ENCODE measurements around the gene IQSEC3. TPM values are rescaled to one million over a fixed set of nuclear protein-coding genes. Genes with fewer than 3 reads are reported as not detected.

IQSEC3 gene
- total and polyA plus RNA-seq, 8 donors, result 0.64 to 8.4 (median 6.0) TPM

DNA sequence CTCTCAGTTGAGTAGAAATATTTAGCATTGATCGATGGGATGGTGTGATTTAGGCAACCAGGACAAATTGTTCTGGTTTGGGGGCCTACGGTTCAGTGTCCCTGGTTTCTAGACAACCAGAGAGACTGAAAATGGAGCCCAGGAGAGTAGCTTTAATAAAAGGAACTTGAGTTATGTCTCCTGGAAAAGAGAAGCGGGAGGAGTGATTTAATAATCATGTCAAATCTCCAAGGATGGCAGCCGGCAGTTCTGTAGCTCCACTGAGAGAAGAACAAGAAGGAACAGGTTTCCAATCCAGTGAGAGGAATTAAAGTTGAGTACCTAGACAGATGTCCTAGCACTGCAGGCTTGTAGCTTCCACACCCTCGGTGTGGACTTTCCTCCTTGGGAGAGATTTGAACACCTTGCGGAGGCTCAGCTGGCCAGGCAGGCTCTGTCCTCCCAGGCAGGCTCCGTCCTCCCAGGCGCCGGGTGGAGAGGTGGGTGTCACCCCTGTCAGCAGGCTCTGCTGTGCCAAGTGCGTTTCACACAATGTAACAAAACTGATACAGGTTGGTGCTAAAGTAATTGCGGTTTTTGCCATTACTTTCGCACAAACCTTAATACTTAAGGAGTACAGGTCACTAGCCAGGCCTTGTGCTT is 101.5 kb downstream of the IQSEC3 start:
- Histone ChIP-seq H3K27ac (no peak overlapping the region), H3K4me1 (no peaks in the 10 kb centered on the region), H3K36me3 (no peaks in the 10 kb centered on the region), H3K27me3 (peaks cover 0 to 40% of the 10 kb centered on the region in 2 donors), H3K4me3 (no peak overlapping the region), H3K9me3 (no peaks in the 10 kb centered on the region)
- ATAC-seq (no peak), DNase-seq (peak in 1 of 4 donors; percentile 71)
- TF ChIP-seq, protein P1, sequence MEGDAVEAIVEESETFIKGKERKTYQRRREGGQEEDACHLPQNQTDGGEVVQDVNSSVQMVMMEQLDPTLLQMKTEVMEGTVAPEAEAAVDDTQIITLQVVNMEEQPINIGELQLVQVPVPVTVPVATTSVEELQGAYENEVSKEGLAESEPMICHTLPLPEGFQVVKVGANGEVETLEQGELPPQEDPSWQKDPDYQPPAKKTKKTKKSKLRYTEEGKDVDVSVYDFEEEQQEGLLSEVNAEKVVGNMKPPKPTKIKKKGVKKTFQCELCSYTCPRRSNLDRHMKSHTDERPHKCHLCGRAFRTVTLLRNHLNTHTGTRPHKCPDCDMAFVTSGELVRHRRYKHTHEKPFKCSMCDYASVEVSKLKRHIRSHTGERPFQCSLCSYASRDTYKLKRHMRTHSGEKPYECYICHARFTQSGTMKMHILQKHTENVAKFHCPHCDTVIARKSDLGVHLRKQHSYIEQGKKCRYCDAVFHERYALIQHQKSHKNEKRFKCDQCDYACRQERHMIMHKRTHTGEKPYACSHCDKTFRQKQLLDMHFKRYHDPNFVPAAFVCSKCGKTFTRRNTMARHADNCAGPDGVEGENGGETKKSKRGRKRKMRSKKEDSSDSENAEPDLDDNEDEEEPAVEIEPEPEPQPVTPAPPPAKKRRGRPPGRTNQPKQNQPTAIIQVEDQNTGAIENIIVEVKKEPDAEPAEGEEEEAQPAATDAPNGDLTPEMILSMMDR (IDR thresholded peaks at IDR 0.05), result no peak
- intact Hi-C loops (cut with DNase I), result no loop called here

- no peaks in the 10 kb centered on the region for H3K9me3 ChIP-seq
- TF ChIP-seq, protein P1 (IDR thresholded peaks at IDR 0.05), result no peak
- intact Hi-C loops (cut with DNase I), result no loop called here
- H3K27me3 ChIP-seq, result peaks cover 0 to 43% of the 10 kb centered on the region in 2 donors
- DNase-seq (peak in 1 of 4 donors; percentile 50), ATAC-seq (no peak)
- no peaks in the 10 kb centered on the region for H3K36me3 ChIP-seq
- H3K4me1 ChIP-seq, result no peaks in the 10 kb centered on the region
- H3K4me3 ChIP-seq, result no peak overlapping the region
- no peak overlapping the region for H3K27ac ChIP-seq
Observed at GRCh38 chr12:168763-169525, 102.4 kb downstream of the IQSEC3 start.

DNA sequence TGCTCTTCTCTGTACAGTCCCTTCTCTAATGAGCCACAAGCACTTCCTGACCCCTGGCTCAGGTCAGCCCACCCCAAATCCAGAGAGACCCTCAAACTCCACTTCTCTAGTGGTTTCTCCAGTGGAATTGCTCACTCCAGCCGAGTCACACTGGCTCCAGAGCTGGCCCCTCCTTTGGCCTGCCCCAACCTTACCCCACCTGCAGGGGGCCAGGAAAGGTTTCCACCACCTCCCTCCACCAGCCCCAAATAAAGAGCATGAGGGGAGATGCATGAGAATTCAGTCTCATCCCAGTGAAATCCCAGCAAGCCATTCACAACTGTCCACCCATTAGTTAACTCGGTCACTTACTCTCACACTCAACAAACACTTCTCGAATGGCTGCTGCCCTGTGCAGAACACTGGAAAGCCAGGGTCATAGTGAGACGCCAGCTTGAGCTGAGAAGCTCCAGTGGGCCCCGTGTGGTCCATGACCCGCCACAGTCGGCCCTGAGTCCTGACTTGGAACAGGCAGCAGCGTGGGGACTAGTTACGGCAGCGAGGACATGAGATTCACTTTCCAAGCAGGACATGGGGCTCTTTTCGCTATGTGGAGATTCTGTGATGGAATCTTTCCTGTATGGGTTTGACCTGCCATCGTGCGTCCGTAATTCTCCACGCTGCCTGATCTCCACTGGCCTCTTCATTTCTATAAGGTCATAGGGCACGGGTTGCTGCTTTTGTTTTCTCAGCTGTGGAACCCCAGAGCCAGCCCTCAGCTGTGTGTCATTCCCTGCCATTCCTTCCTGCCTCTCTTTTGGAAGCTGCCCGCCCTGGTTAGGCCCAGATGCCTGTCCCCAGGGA is 103.2 kb downstream of the IQSEC3 start:
- Histone ChIP-seq H3K27ac (no peak overlapping the region), H3K9me3 (no peaks in the 10 kb centered on the region), H3K27me3 (peaks cover 0 to 52% of the 10 kb centered on the region in 2 donors), H3K36me3 (no peaks in the 10 kb centered on the region), H3K4me3 (no peak overlapping the region), H3K4me1 (no peaks in the 10 kb centered on the region)
- TF ChIP-seq, protein P1 (IDR thresholded peaks at IDR 0.05), result no peak
- ATAC-seq, result no peak
- intact Hi-C loops (cut with DNase I), result no loop called here
- no peak for DNase-seq

DNA sequence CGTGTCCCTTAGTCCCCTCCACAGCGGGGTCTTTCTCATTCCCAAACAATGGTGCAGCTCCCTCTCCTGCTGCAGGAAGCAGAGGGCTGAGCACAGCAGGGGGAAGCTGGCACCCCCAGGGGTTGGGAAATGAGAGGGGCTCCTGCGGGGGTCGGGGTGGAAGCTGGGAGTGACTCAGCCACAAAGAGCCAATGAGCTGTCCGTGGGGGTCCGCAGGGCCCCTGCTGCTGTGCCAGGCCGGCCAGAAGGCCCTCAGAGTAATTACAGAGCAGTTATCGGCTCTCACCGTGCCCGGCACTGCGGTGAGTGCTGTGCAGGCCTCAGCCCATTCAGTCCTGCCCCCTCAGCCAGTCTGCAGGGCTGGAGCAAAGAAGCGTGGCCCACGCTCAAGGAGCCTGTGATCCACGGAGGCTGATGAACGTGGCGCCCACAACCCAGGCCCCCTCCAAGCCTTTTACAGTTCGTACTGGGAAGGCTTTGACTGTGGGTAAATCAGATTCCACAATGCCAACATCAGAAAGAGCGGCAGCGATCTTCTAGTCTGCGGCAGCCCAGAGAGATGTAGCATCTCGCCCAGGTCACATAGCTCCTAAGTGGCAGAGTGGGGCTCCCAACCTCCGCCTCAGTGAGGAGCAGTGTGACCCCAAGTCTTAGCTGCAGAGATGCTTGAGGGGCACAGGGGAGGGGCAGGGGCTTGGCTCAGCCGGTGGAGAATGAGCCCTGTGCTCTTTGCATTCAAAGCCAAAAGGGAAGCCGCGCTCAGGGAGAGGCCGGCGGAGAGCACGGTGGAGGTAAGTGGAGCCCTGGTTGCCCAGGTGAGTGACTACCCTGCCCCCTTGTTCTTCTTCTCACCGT is 104.0 kb downstream of the IQSEC3 start:
- Histone ChIP-seq H3K27ac (no peak overlapping the region), H3K9me3 (no peaks in the 10 kb centered on the region), H3K27me3 (peaks cover 0 to 59% of the 10 kb centered on the region in 2 donors), H3K4me1 (no peaks in the 10 kb centered on the region), H3K36me3 (no peaks in the 10 kb centered on the region), H3K4me3 (no peak overlapping the region)
- DNase-seq, result peak in 1 of 4 donors; percentile 67
- intact Hi-C loops (cut with DNase I), result no loop called here
- no peak for ATAC-seq
- TF ChIP-seq, protein P1 (IDR thresholded peaks at IDR 0.05), result no peak
